ENCODE data around the gene MAEL.

Gene MAEL

DNA sequence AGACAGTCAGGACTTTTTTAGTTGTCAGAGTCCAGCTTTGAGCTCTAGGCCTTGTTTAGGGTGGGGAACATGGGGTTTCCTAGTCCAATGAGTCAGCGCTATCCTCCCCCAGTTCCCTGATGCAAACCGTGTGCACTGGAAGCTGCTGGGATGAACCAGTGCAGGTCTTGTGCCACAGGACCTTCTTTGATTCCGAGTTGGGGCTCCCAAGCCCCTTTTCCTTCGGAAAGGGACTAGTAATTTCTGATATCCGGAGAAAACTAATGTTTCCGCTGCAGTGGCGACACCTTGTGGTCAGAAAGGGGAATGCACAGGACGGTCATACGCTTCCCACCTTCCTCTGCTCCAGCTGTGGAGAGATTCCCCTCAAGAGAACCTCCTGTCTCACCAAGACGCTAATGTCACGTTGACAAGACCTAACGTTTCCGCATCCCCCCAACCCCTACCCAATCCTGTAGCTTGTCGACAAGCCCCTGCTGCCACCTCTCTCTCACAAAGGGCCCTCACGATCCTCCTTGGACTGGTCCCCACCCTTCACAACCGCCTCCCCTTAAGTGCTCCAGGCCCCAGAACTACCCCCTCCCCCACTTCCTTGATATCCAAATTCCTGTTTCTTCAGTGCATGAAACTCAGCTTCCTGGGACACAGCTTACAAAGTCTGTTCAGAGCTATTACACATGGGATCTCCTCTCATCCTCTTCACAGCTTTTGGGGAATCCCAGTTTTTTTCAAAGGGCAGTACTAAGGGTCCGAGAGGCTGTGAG lies 70.1 kb downstream of the MAEL start (continued):
- TF ChIP-seq, protein P1, sequence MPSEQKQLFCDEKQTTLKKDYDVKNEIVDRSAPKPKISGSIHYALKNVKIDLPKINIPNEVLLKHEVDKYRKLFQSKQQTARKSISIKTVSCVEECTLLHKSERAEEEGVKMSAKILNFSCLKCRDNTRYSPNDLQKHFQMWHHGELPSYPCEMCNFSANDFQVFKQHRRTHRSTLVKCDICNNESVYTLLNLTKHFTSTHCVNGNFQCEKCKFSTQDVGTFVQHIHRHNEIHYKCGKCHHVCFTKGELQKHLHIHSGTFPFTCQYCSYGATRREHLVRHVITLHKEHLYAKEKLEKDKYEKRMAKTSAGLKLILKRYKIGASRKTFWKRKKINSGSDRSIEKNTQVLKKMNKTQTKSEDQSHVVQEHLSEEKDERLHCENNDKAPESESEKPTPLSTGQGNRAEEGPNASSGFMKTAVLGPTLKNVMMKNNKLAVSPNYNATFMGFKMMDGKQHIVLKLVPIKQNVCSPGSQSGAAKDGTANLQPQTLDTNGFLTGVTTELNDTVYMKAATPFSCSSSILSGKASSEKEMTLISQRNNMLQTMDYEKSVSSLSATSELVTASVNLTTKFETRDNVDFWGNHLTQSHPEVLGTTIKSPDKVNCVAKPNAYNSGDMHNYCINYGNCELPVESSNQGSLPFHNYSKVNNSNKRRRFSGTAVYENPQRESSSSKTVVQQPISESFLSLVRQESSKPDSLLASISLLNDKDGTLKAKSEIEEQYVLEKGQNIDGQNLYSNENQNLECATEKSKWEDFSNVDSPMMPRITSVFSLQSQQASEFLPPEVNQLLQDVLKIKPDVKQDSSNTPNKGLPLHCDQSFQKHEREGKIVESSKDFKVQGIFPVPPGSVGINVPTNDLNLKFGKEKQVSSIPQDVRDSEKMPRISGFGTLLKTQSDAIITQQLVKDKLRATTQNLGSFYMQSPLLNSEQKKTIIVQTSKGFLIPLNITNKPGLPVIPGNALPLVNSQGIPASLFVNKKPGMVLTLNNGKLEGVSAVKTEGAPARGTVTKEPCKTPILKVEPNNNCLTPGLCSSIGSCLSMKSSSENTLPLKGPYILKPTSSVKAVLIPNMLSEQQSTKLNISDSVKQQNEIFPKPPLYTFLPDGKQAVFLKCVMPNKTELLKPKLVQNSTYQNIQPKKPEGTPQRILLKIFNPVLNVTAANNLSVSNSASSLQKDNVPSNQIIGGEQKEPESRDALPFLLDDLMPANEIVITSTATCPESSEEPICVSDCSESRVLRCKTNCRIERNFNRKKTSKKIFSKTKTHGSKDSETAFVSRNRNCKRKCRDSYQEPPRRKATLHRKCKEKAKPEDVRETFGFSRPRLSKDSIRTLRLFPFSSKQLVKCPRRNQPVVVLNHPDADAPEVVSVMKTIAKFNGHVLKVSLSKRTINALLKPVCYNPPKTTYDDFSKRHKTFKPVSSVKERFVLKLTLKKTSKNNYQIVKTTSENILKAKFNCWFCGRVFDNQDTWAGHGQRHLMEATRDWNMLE (tag by site-specific recombination; conservative IDR thresholded peaks at IDR 0.05; ENCODE audit: low read depth): peak; percentile 54
- TF ChIP-seq, protein P2, sequence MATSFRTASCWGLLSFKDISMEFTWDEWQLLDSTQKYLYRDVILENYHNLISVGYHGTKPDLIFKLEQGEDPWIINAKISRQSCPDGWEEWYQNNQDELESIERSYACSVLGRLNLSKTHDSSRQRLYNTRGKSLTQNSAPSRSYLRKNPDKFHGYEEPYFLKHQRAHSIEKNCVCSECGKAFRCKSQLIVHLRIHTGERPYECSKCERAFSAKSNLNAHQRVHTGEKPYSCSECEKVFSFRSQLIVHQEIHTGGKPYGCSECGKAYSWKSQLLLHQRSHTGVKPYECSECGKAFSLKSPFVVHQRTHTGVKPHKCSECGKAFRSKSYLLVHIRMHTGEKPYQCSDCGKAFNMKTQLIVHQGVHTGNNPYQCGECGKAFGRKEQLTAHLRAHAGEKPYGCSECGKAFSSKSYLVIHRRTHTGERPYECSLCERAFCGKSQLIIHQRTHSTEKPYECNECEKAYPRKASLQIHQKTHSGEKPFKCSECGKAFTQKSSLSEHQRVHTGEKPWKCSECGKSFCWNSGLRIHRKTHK (tag by site-specific recombination; IDR thresholded peaks at IDR 0.05): no peak
- TF ChIP-seq HOXC10 (CRISPR knock-in tag; IDR thresholded peaks at IDR 0.05) (no peak), ZNF561 (tag by site-specific recombination; IDR thresholded peaks at IDR 0.05; ENCODE audit: borderline replicate concordance) (peak; percentile 32; the same call in 1 of the 2 replicates), ZNF324 (tag by site-specific recombination; IDR thresholded peaks at IDR 0.05) (0 out of 2 replicates have a peak, but pooled peaks have one; percentile 28), TRIM28 (IDR thresholded peaks at IDR 0.05; ENCODE audit: borderline replicate concordance, low read length) (0 out of 2 replicates have a peak, but pooled peaks have one; percentile 4), ZNF521 (tag by site-specific recombination; IDR thresholded peaks at IDR 0.05) (no peak), ZNF654 (tag by site-specific recombination; IDR thresholded peaks at IDR 0.05; ENCODE audit: low read depth) (peak; percentile 88)
- TF ChIP-seq, protein P3, sequence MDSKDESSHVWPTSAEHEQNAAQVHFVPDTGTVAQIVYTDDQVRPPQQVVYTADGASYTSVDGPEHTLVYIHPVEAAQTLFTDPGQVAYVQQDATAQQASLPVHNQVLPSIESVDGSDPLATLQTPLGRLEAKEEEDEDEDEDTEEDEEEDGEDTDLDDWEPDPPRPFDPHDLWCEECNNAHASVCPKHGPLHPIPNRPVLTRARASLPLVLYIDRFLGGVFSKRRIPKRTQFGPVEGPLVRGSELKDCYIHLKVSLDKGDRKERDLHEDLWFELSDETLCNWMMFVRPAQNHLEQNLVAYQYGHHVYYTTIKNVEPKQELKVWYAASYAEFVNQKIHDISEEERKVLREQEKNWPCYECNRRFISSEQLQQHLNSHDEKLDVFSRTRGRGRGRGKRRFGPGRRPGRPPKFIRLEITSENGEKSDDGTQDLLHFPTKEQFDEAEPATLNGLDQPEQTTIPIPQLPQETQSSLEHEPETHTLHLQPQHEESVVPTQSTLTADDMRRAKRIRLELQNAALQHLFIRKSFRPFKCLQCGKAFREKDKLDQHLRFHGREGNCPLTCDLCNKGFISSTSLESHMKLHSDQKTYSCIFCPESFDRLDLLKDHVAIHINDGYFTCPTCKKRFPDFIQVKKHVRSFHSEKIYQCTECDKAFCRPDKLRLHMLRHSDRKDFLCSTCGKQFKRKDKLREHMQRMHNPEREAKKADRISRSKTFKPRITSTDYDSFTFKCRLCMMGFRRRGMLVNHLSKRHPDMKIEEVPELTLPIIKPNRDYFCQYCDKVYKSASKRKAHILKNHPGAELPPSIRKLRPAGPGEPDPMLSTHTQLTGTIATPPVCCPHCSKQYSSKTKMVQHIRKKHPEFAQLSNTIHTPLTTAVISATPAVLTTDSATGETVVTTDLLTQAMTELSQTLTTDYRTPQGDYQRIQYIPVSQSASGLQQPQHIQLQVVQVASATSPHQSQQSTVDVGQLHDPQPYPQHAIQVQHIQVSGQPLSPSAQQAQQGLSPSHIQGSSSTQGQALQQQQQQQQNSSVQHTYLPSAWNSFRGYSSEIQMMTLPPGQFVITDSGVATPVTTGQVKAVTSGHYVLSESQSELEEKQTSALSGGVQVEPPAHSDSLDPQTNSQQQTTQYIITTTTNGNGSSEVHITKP (tag by site-specific recombination; IDR thresholded peaks at IDR 0.05): no peak
- TF ChIP-seq, protein P4, sequence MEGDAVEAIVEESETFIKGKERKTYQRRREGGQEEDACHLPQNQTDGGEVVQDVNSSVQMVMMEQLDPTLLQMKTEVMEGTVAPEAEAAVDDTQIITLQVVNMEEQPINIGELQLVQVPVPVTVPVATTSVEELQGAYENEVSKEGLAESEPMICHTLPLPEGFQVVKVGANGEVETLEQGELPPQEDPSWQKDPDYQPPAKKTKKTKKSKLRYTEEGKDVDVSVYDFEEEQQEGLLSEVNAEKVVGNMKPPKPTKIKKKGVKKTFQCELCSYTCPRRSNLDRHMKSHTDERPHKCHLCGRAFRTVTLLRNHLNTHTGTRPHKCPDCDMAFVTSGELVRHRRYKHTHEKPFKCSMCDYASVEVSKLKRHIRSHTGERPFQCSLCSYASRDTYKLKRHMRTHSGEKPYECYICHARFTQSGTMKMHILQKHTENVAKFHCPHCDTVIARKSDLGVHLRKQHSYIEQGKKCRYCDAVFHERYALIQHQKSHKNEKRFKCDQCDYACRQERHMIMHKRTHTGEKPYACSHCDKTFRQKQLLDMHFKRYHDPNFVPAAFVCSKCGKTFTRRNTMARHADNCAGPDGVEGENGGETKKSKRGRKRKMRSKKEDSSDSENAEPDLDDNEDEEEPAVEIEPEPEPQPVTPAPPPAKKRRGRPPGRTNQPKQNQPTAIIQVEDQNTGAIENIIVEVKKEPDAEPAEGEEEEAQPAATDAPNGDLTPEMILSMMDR (tag by site-specific recombination; IDR thresholded peaks at IDR 0.05): peak; percentile 81

DNA sequence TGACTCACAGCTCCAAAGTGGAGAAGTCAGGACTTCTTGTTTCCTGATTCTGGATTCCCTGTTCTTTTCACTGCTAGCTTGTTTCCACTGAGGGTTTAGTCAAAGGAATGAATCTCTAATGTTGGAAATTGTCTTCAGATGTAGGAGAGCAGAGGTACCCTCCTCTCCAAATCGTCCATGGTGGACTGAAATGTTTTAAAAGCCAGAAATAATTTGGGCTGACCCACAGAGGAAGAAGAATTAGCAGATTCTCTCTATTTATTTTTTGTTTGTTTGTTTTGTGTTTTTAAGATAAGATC lies 70.7 kb downstream of the MAEL start:
- Histone ChIP-seq H3K9me3 (ENCODE audit: control insufficient read depth, insufficient read depth, low read depth, low read length) (no peaks in the 10 kb centered on the region), H3K4me1 (ENCODE audit: control insufficient read depth, insufficient read depth, low read length) (no peaks in the 10 kb centered on the region), H3K27ac (ENCODE audit: extremely low read depth, low read depth, low read length) (no peak overlapping the region), H3K4me3 (ENCODE audit: low read depth, low read length) (no peak overlapping the region), H3K36me3 (ENCODE audit: control insufficient read depth in 2 of 2, insufficient read depth in 1 of 2, low read length in 2 of 2) (no peaks in the 10 kb centered on the region)
- TF ChIP-seq ZNF560 (tag by site-specific recombination; IDR thresholded peaks at IDR 0.05; ENCODE audit: borderline replicate concordance): no peak
- TF ChIP-seq ZNF140 (tag by site-specific recombination; IDR thresholded peaks at IDR 0.05): no peak
- TF ChIP-seq, protein P5, sequence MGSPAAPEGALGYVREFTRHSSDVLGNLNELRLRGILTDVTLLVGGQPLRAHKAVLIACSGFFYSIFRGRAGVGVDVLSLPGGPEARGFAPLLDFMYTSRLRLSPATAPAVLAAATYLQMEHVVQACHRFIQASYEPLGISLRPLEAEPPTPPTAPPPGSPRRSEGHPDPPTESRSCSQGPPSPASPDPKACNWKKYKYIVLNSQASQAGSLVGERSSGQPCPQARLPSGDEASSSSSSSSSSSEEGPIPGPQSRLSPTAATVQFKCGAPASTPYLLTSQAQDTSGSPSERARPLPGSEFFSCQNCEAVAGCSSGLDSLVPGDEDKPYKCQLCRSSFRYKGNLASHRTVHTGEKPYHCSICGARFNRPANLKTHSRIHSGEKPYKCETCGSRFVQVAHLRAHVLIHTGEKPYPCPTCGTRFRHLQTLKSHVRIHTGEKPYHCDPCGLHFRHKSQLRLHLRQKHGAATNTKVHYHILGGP (tag by site-specific recombination; IDR thresholded peaks at IDR 0.05): no peak
- no peak for TF ChIP-seq ZNF660 (tag by site-specific recombination; IDR thresholded peaks at IDR 0.05)
- no peak for TF ChIP-seq IKZF3 (tag by site-specific recombination; IDR thresholded peaks at IDR 0.05)
- no peak for TF ChIP-seq ZNF202 (tag by site-specific recombination; IDR thresholded peaks at IDR 0.05; ENCODE audit: borderline replicate concordance)
- TF ChIP-seq ZNF175 (tag by site-specific recombination; IDR thresholded peaks at IDR 0.05): no peak
- TF ChIP-seq, protein P6, sequence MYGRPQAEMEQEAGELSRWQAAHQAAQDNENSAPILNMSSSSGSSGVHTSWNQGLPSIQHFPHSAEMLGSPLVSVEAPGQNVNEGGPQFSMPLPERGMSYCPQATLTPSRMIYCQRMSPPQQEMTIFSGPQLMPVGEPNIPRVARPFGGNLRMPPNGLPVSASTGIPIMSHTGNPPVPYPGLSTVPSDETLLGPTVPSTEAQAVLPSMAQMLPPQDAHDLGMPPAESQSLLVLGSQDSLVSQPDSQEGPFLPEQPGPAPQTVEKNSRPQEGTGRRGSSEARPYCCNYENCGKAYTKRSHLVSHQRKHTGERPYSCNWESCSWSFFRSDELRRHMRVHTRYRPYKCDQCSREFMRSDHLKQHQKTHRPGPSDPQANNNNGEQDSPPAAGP (tag by site-specific recombination; IDR thresholded peaks at IDR 0.05): no peak
- no peak for TF ChIP-seq ZNF514 (tag by site-specific recombination; IDR thresholded peaks at IDR 0.05)
- TF ChIP-seq ZNF37A (tag by site-specific recombination; IDR thresholded peaks at IDR 0.05): no peak
- ChIA-PET CTCF (interaction anchor here (0.6 to 16.2 kb wide), 50 partner anchors 9 to 680 kb away, joined by 3 to 702 read pairs (median 5); partner anchors contain the start of gene TADA1), POLR2A (interaction anchor here (1.4 to 1.5 kb wide), 2 partner anchors 141 to 161 kb away, joined by 3 to 4 read pairs; partner anchors contain the start of gene POU2F1)

All from HEK293 (cell line).